IgD-negative memory B cell (primary cell): Measurements from ENCODE around the gene ERMARD. TPM values are rescaled to one million over a fixed set of nuclear protein-coding genes. Genes with fewer than 3 reads are reported as not detected.

Experiments
- H3K27ac Mint-ChIP-seq, 3 donors: one replicate each; pipeline ENCODE4 v1.8.0; 2020 to 2022; ENCODE audit warnings: mild to moderate bottlenecking in 3 of 3, mixed read lengths in 3 of 3, moderate library complexity in 1 of 3
- H3K27me3 Mint-ChIP-seq: one replicate; pipeline ENCODE4 v1.8.0; 2021; ENCODE audit warnings: mixed read lengths
- H3K36me3 Mint-ChIP-seq: one replicate; pipeline ENCODE4 v1.8.0; 2020; ENCODE audit warnings: mild to moderate bottlenecking, mixed read lengths
- H3K4me1 Mint-ChIP-seq, 3 donors: one replicate each; pipeline ENCODE4 v1.8.0; 2020 to 2022; ENCODE audit warnings: mixed read lengths in 3 of 3, mild to moderate bottlenecking in 1 of 3
- H3K4me3 Mint-ChIP-seq, 4 donors: one replicate each; pipeline ENCODE4 v1.8.0; 2020 to 2022; ENCODE audit warnings: mild to moderate bottlenecking in 4 of 4, mixed read lengths in 4 of 4, moderate library complexity in 3 of 4
- H3K9me3 Mint-ChIP-seq, 3 donors: one replicate each; pipeline ENCODE4 v1.8.0; 2020 to 2021; ENCODE audit warnings: mixed read lengths in 3 of 3, mild to moderate bottlenecking in 1 of 3
- polyA plus RNA-seq: library from polyadenylated mRNA; unstranded; fragments of 300-500 nt; fragmentation: Illumina TruSeq; gene quantifications from one replicate; pipeline ENCODE4 v1.2.3, GENCODE V29; 2021

Gene ERMARD
- 9.0 TPM for polyA plus RNA-seq

DNA sequence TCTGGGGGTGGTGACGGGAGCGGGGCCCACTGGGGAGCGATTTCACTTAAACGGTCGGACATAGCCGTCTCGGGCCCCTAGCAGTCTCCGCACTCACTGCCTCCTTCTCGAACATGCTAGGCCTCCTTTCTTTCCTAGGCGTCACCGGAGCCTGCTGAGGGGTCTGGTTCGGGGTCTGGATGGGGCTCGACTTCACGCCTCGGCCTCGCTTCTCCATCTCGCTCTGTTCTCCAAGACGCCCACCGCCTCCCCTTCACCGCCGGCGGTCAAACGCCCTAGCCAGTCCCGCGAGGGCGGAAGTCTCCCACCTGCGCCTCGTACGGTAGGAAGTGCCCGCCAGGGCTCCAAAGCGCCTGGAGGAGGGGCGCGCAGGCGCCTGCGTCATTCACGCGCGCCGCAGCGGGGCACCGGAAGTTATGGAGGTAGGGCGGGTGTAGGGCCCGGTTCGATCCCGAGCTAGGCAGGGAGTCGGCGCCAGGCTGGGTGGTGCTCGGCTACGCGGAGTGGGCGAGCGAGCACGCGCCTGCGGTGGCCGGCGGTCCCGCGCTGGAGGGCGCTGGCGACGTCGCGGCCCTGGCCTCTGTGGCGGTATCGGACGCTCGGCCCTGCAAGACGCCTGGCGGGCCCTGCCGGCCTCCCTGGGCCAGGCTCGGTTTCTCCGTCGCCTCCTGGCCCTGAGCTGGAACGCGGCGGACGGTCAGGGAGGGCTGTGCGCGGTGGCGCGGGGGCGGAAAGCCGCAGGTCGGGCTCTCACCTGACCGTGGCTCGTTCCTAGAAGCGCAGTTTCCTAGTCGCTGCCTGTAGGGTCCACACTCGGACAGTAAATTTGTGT is at the start of gene ERMARD, which contains the start of gene DYNLT2:
TSS of gene ERMARD (plus strand) at position 381 of the 832 bp plus-strand sequence. CDS start at position 417, 36 bp downstream.
TSS of gene DYNLT2 (minus strand) at position 331 of the 832 bp plus-strand sequence. CDS start at position 217, 114 bp downstream.
- H3K27me3 Mint-ChIP-seq = no peaks in the 10 kb centered on the region
- H3K4me1 Mint-ChIP-seq = peaks cover 8 to 22% (median 21%) of the 10 kb centered on the region in 3 donors
- H3K9me3 Mint-ChIP-seq = peaks cover 0 to 5% (median 2%) of the 10 kb centered on the region in 3 donors
- H3K4me3 Mint-ChIP-seq = peak within 1 kb of the TSS; percentile 95 to 100 (median 98)
- H3K36me3 Mint-ChIP-seq = peaks cover 9% of the 10 kb centered on the region
- H3K27ac Mint-ChIP-seq = peak within 1 kb of the TSS; percentile 92 to 100 (median 99)

DNA sequence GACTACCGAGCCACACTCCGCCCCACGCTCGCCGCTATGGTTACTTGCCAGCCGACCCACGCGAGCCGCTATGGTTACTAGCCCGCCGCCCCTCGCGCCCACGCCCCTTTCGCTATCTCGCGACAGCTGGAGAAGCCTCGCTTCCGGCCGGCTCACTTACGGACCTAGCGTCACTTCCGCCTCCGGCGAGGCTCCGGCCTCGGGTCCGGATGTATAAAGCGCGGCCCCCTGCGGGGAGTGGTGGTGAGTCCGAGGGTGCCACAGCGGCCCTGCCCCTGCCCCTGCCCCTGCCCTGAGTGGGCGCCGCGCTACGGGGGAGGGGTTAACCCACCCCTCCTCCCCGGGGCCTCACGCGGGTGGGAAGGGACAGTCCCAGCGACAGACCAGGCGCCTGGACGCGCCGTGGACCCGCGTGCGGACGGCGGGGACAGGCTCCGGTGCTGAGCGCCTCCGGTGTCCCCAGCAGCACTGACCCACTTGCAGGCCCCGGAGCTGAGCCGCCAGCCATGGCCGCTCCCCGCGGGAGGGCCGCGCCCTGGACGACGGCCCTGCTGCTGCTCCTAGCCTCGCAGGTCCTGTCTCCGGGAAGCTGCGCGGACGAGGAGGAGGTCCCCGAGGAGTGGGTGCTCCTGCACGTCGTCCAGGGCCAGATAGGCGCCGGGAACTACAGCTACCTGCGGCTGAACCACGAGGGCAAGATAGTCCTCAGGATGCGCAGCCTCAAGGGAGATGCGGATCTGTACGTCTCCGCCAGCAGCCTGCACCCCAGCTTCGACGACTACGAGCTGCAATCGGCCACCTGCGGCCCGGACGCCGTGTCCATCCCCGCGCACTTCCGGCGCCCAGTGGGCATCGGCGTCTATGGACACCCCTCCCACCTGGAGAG is 49.2 kb upstream of the ERMARD start, which contains the start of the genes C6orf120 and WDR27:
TSS of gene C6orf120 (plus strand) at position 173 of the 886 bp plus-strand sequence. CDS start at position 507, 334 bp downstream.
TSS of gene WDR27 (minus strand) at position 76 of the 886 bp plus-strand sequence. CDS start 13,024 bp downstream, outside the sequence.
- H3K27me3 Mint-ChIP-seq = no peaks in the 10 kb centered on the region
- H3K36me3 Mint-ChIP-seq = no peaks in the 10 kb centered on the region
- peak within 1 kb of the TSS; percentile 89 to 94 (median 94) for H3K27ac Mint-ChIP-seq
- H3K4me1 Mint-ChIP-seq = peaks cover 32 to 41% (median 36%) of the 10 kb centered on the region in 3 donors
- H3K4me3 Mint-ChIP-seq = peak within 1 kb of the TSS; percentile 89 to 98 (median 95)
- H3K9me3 Mint-ChIP-seq = no peaks in the 10 kb centered on the region

DNA sequence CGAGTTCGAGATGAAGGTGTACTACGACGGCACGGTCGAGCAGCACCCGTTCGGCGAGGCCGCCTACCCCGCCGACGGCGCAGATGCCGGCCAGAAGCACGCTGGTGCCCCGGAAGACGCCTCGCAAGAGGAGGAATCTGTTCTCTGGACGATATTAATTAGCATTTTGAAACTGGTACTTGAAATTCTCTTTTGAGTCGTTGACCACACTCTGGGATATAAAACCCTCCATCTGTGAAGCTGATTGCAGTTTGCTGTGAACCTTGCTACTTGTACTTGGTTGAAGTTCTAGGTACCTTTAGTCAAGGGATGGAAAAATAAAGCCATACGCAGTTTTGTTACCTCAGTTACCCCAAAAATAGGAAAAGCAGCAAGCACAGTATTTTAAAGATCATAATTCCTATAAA is 48.6 kb upstream of the ERMARD start:
- H3K27ac Mint-ChIP-seq = peak overlapping the region; percentile 89 to 94 (median 91)
- H3K4me3 Mint-ChIP-seq = peak overlapping the region; percentile 89 to 95 (median 92)
- no peaks in the 10 kb centered on the region for H3K36me3 Mint-ChIP-seq
- no peaks in the 10 kb centered on the region for H3K27me3 Mint-ChIP-seq
- H3K4me1 Mint-ChIP-seq = peaks cover 34 to 41% (median 37%) of the 10 kb centered on the region in 3 donors
- H3K9me3 Mint-ChIP-seq = no peaks in the 10 kb centered on the region

DNA sequence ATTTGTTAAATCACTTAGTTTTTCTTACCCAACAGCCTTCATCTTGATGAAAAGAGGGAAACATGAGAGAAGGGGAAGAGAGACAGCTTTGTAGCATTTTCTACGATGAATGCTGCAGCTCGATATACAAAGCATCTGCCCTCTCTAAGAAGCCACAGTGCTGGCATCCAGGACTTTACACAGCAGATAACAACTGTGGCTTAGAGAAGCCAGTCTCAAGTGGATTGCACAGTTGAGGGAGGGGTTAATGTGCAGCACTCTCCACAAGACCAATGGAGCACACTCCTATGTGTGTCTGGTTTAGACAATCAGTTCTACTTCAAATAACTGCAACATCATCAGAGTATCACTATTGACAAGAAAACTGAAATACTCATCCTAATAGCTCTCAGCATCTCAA is 43.6 kb upstream of the ERMARD start:
- Mint-ChIP-seq H3K4me1 (peaks cover 36 to 38% (median 37%) of the 10 kb centered on the region in 3 donors), H3K36me3 (no peaks in the 10 kb centered on the region), H3K9me3 (no peaks in the 10 kb centered on the region), H3K4me3 (no peak overlapping the region), H3K27ac (no peak overlapping the region), H3K27me3 (no peaks in the 10 kb centered on the region)

DNA sequence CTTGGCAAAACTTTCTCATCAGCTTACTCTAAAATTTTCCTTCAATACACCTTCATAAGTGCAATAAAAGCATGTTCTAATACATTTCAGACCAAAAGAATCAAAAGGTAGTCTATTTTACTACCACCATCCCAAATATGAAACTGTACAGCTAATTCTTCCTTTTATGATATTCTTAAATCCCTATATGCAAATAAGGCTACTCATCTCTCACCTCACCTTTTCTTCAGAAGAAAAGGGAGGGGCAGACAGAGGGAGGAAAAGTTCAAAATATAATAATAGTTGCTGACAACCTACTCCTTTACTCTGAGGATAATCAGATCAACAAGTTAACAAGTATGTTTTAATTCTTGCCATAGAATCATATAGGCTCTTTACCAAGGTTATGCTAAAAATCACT is 42.1 kb upstream of the ERMARD start:
- H3K27me3 Mint-ChIP-seq = no peaks in the 10 kb centered on the region
- peaks cover 23 to 24% (median 24%) of the 10 kb centered on the region in 3 donors for H3K4me1 Mint-ChIP-seq
- no peak overlapping the region for H3K4me3 Mint-ChIP-seq
- H3K9me3 Mint-ChIP-seq = no peaks in the 10 kb centered on the region
- no peaks in the 10 kb centered on the region for H3K36me3 Mint-ChIP-seq
- H3K27ac Mint-ChIP-seq = no peak overlapping the region

DNA sequence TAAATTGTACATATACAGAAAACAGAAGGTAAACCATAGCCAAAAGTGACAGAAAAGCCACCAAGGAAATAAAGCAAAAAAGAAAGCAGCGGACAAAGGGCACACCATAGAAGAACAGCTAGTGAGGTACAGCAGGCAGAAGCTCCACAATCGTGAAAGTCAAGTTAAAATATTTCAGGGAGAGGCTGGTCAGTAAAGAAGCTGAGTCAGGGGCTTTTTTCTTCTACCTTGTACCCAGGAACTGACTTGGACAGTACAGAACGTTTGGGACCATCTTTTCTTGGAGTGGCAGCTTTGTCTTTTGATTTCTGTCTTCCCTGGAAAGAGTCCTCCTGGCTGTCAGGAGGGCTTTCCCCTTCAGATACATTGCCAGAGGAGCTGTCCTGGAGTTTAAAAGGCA is 41.4 kb upstream of the ERMARD start:
- H3K4me3 Mint-ChIP-seq = no peak overlapping the region
- no peaks in the 10 kb centered on the region for H3K36me3 Mint-ChIP-seq
- no peaks in the 10 kb centered on the region for H3K27me3 Mint-ChIP-seq
- peaks cover 20 to 22% (median 21%) of the 10 kb centered on the region in 3 donors for H3K4me1 Mint-ChIP-seq
- no peaks in the 10 kb centered on the region for H3K9me3 Mint-ChIP-seq
- no peak overlapping the region for H3K27ac Mint-ChIP-seq

DNA sequence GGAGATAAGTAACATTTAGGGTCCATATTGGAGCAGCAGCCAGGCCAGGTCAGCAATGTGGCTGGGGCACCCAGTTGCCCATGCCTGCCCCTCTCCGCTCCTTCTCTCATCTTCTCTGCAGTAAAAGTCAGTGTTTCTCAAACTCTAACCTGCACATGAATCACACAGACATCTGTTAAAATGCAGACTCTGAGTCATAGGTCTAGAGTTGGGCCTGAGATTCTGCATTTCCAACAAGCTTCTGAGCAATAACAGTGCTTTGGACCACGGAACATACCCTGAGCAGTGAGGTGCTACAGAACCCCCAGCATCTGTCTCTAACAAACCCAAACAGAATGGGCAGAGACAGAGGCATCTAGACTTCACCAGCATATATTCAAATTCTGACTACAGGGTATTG is 37.2 kb upstream of the ERMARD start:
- no peak overlapping the region for H3K27ac Mint-ChIP-seq
- H3K4me3 Mint-ChIP-seq = no peak overlapping the region
- no peaks in the 10 kb centered on the region for H3K27me3 Mint-ChIP-seq

DNA sequence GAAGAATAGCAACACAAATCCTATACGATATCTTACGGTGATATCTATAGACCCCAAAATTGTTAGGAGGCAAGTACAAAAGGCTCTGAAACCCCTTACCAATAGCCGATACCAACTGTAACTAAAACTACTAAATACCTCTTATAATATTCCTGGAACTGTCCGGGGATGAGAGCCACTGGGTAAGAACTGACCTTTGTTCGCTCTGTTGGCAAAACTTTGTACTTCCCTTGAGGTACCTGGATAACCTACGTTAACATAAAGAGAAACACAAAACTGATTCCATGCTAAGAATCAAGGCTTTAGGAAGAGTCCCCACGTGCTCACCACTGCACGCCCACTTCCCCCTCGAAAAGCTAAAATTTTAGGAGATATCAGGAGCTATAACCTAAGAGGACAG is 36.8 kb upstream of the ERMARD start:
- Mint-ChIP-seq H3K4me1 (peaks cover 2 to 12% (median 2%) of the 10 kb centered on the region in 3 donors), H3K9me3 (no peaks in the 10 kb centered on the region), H3K27ac (no peak overlapping the region), H3K4me3 (no peak overlapping the region), H3K36me3 (peaks cover 3% of the 10 kb centered on the region), H3K27me3 (no peaks in the 10 kb centered on the region)

More for the DNA sequence above, 37.2 kb upstream of the ERMARD start:
- Mint-ChIP-seq H3K9me3 (no peaks in the 10 kb centered on the region), H3K36me3 (peaks cover 3% of the 10 kb centered on the region), H3K4me1 (peaks cover 4 to 8% (median 5%) of the 10 kb centered on the region in 3 donors)

DNA sequence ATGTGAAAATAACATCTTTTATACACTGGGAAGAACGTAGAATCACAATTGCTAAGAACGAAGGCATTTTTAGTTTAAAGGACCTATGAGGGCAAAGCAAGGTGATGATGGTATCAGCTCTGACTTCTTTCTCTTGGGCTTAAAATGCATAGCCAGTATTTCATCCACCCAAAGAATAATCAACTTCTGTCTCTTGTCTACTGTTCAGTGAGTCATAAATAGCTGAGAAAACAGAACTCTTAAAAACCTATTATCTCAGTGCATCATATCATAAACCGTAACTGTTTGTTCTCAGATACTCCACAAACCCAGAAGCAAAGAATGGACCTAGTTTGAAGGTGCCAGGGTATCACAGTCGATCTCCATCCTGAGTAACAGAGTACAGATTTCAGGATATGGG is 32.3 kb upstream of the ERMARD start:
- no peaks in the 10 kb centered on the region for H3K27me3 Mint-ChIP-seq
- H3K36me3 Mint-ChIP-seq = peaks cover 3% of the 10 kb centered on the region
- peak overlapping the region in 1 of 3 donors; percentile 10 for H3K27ac Mint-ChIP-seq
- peaks cover 9 to 28% (median 17%) of the 10 kb centered on the region in 3 donors for H3K4me1 Mint-ChIP-seq
- no peak overlapping the region for H3K4me3 Mint-ChIP-seq
- no peaks in the 10 kb centered on the region for H3K9me3 Mint-ChIP-seq

DNA sequence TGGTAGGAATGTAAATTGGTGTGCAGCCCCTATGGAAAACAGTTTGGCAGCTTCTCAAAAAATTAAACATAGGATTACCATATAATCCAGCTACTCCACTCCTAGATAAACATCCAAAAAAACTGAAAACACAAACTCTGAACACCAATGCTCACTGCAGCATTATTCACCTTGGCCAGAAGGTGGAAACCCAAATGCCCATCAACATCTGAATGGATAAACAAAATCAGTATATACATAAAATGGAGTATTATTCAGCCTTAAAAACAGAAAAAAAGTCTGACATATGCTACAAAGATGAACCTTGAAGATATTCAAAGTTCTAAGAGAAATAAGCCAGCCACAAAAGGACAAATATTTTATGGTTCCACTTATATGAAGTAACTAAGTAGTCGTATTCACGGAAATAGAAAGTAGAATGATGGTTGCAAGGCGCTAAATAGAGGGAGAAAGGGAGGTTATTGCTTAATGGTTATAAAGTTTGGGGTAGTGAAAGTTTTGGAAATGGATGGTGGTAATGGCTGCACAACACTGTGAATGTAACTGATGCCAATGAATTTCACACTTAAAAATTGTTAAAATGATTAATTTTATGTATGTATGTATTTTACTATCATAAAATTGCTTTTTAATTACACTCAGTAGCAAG is 31.1 kb upstream of the ERMARD start:
- Mint-ChIP-seq H3K27me3 (no peaks in the 10 kb centered on the region), H3K9me3 (no peaks in the 10 kb centered on the region), H3K4me1 (peaks cover 11 to 27% (median 21%) of the 10 kb centered on the region in 3 donors), H3K4me3 (peak overlapping the region in 1 of 4 donors; percentile 84), H3K27ac (peak overlapping the region in 2 of 3 donors; percentile 29 to 62), H3K36me3 (peaks cover 3% of the 10 kb centered on the region)

DNA sequence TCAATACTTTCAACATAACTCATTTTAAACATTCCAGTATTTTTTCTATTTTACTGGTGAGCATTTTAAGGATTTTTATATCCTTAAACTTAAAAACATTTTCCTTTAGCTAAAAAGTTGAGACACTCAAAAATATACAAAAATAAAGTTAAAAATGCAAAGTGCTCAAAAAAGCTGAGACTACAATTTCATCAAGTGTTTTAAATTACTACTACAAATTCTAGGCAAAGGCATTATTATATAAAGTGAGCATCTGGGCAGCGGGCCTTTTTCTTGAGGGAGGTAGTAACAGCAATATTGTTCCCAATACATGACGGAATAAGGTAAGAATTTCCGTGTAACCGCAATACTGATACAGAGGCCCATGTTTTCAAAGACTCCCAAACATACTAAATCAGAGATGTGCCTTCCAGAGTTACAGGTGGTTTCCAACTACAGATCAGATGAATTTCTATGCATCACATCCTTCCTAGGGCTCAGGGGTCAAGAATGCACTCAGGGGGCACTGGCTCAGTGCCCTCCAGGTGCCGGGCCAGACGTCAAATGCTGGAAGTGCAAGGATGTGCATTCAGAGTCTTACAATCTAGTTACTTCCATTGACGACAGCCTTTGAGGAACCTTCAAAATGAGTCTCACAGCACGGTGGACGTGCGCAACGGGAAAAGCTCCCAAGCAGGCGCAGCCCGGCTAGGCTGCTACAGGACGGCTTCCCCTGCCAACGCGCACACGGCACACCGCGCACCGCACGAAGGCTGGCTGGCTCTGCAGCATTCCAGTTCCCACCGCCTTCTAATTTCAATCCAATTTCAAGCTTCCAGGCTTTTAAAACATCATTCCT is 28.8 kb upstream of the ERMARD start:
- H3K27ac Mint-ChIP-seq = peak overlapping the region; percentile 91 to 99 (median 92)
- peak overlapping the region; percentile 91 to 97 (median 94) for H3K4me3 Mint-ChIP-seq
- H3K4me1 Mint-ChIP-seq = peaks cover 11 to 27% (median 24%) of the 10 kb centered on the region in 3 donors
- no peaks in the 10 kb centered on the region for H3K36me3 Mint-ChIP-seq
- H3K27me3 Mint-ChIP-seq = no peaks in the 10 kb centered on the region
- H3K9me3 Mint-ChIP-seq = no peaks in the 10 kb centered on the region

DNA sequence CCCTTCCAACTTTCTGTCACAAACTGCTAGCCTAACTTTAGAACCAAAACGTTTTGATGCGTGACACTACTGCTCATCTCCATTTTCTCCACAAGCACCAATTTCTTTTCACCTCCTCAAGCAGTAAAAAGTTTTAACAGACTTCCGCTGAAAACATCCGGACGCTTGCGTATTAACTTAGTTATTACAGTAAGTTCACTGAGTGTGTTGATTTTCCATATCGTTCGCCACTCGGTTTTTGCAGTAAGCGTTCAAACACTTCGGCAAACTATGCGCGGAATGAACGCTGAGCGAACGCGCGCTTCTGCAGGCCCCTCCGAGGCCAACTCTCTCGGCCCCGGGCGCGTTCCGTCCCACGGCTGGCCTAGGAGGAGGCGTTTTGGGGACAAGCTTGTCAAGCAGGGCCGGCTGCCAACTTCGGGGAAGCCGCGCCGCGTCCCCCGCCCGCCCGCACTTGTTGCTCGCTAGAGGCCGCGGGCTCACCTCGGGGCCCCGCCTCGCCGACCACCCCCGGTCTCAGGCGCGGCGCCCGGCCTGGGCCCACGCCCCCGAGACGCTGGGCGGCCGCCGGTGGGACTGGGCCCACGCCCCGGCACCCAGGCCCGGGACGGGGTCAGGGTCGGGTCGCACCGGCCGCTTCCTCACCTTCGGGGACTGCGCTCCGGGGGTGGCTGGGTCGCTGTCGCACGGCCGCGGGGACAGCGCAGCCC is 28.1 kb upstream of the ERMARD start:
- no peaks in the 10 kb centered on the region for H3K27me3 Mint-ChIP-seq
- peak overlapping the region; percentile 91 to 97 (median 94) for H3K4me3 Mint-ChIP-seq
- peak overlapping the region; percentile 91 to 99 (median 92) for H3K27ac Mint-ChIP-seq
- no peaks in the 10 kb centered on the region for H3K36me3 Mint-ChIP-seq
- no peaks in the 10 kb centered on the region for H3K9me3 Mint-ChIP-seq
- H3K4me1 Mint-ChIP-seq = peaks cover 11 to 27% (median 24%) of the 10 kb centered on the region in 3 donors

DNA sequence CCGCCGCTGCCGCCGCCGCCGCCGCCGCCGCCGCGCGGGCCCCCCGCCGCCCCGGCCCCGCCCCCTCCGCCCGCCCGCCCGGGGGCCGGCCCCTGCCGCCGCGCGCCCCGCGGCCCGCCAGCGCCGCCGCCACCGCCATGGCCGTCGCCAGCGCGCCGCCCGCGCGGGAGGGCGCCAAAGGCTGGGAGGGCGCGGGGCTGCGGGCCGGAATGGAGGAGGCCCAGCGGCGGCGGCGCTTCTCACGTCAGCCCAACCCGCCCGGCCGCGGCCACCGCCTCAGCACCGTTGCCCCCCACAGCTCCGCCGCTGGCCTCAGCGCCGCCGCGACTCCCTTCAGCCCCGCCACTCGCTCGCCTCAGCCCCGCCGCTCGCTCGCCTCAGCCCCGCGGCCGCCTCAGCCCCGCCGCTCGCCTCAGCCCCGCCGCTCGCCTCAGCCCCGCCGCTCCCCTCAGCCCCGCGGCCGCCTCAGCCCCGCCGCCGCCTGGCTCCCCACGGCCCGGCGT is 27.4 kb upstream of the ERMARD start:
- peaks cover 11 to 26% (median 24%) of the 10 kb centered on the region in 3 donors for H3K4me1 Mint-ChIP-seq
- no peaks in the 10 kb centered on the region for H3K36me3 Mint-ChIP-seq
- H3K9me3 Mint-ChIP-seq = no peaks in the 10 kb centered on the region
- H3K27me3 Mint-ChIP-seq = no peaks in the 10 kb centered on the region
- peak overlapping the region in 3 of 4 donors; percentile 46 to 80 (median 79) for H3K4me3 Mint-ChIP-seq
- H3K27ac Mint-ChIP-seq = peak overlapping the region in 1 of 3 donors; percentile 76
